Activated gamma-delta T cell treated with Interleukin-2 at 50 U/mL for 16 hours (primary cell): ENCODE measurements around the gene USP38.
"Not testable (repeated sequence)": the region's sequence is repeated elsewhere in the genome, so short reads cannot be mapped to it uniquely, and the experiment has no call there.

Experiments
- DNase-seq: peaks from one replicate; pipeline ENCODE4 v3.0.0-alpha.2; 2020

Gene USP38

DNA sequence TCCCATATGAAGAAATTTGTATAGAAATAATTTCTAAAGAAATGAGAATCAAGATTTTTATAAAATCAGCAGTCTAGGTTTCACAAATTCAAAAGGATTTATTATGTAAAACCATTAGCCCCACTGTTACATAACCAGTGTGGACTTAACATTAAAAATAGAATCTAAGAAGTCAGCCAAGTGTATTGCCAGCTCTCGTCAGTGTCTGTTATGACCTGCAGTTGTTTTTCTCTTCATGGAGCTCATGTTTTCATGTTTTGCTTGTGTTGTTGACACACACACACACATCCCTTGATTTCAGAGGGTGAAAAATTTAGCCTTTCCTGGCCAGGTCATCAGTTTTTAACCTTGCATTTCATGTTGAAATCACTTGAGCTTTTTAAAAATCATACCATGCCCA lies 39.5 kb downstream of the USP38 start:
- no peak for DNase-seq

DNA sequence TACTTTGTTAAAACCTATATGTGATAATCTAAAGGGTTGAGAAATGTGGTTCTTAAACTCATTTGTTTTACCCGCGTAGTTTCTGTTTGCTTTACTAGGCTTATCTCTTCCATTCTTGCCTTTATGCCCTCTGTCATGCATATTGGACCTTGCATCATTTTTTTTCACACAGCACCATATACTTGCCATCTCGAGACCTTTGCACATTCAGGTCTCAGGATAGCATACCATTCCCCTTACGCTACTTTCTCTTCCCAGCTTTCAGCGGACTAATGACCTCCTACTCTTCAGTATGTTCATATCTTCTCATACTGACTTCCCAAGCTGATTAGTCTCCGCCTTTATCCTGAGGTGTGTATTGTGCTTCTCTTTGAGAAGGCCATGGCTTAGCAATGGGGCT lies 40.5 kb downstream of the USP38 start:
- no peak for DNase-seq

GRCh38 chr4:143230683-143231082 lies 46.0 kb downstream of the USP38 start:
- DNase-seq: no peak

DNA sequence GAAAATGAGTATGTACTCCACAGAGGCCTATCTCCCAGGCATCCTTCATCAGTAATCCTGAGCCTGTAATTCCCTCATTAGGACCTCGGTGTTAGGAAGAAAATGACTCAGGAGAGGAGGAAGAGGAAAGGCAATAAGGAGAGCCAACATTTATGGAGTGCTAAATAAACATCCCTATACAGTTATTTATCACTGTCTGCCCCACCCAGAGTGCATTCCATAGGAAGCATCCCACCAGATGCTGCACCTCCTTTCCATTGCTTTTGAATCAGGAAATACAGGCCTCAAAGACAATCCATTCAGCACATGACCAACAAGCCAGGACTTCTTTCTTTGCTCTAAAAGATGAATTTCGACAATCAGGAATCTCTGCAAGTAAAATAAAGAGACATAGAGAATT lies 47.6 kb downstream of the USP38 start:
- DNase-seq: no peak

GRCh38 chr4:143234153-143234552 lies 49.4 kb downstream of the USP38 start:
- no peak for DNase-seq

DNA sequence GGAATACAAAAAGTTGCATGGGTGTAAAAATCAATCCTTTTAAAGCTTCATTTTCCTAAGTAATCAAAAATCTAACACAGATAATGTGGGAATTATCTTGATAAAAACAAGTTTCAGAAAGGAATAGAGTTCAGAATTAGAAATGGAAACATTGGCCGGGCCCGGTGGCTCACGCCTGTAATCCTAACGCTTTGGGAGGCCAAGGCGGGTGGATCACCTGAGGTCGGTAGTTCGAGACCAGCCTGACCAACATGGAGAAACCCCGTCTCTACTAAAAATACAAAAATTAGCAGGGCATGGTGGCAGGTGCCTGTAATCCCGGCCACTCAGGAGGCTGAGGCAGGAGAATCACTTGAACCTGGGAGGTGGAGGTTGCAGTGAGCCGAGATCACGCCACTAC lies 52.5 kb downstream of the USP38 start:
- not testable (repeated sequence) for DNase-seq

GRCh38 chr4:143240939-143241679 lies 56.4 kb downstream of the USP38 start:
- no peak for DNase-seq

GRCh38 chr4:143241892-143242291 lies 57.2 kb downstream of the USP38 start:
- no peak for DNase-seq

- no peak for DNase-seq
These were observed 58.3 kb downstream of the USP38 start for GRCh38 chr4:143243041-143243440.

GRCh38 chr4:143246977-143247376 lies 62.3 kb downstream of the USP38 start:
- DNase-seq: no peak

DNA sequence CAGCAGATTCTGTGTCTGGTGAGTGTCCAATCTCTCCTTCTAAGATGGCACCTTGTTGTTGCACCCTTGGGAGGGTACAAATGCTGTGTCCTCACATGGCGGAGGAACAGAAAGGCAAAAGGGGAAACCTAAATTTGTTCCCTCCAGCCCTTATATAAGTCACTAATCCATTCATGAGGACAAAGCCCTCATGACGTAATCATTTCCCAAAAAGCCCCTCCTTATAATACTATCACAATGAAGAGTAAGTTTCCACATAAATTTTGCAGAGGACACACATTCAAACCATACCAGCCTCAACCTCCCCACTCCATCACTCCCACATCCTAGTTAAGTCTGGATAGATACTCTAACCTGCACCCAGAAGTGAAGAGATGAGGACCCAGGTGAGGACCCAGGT lies 63.1 kb downstream of the USP38 start:
- no peak for DNase-seq

DNA sequence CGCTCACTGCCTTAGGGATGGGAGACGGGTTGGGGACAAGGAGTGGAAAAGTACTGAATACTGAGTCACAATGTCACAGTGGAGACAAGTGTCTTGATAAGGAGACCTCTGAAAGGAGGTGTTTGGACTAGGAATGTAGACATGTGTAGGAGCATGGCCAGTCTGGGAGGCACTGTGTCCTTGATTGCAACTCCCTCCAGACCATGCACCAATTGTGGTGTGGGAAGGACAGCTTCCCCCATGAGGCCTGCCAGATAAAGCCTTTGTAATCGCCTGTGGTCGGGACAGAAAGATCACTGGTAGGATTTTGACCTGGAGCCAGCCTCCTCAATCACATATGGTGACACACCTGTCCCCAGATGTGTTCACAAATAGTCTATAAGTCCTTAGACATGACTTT lies 64.1 kb downstream of the USP38 start:
- DNase-seq: no peak

- DNase-seq: no peak
These were observed 65.9 kb downstream of the USP38 start for GRCh38 chr4:143250617-143251016.

GRCh38 chr4:143251348-143251747 lies 66.6 kb downstream of the USP38 start:
- DNase-seq: no peak

DNA sequence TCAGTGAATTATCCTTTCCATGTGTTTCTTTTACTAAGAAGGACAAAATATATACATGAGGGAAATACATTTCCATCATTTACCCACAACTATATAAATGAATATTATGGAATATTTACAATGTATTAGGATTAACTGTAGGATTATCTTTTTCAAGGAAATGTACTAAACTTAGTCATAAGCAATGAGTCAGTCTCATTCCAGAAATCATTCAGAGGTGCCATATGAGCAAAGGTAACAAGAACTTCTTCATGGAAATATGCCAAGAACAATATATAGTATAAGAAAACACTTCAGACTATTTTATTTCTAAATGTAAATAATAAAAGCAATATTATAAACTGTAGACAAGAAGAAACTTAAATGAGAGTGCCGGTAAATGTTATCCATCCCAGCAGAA lies 67.1 kb downstream of the USP38 start:
- no peak for DNase-seq

DNA sequence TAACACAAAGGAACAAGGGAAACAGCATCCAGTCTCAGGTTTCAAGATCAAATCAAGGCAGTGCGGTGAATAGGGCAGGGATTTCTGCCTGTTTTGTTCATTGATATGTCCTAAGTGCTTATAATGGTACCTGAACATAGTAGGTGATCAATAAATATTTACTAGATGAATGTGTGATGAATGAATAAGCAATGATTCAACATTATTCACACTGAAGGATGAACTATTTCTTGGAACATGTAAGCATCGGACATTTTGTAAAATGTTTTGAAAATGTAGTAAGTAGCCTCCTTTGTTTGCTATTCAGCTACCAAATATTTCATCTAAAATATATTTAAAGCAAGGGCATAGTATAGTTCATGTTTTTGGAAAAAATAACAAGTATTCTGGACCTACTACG lies 67.8 kb downstream of the USP38 start:
- DNase-seq: no peak

- no peak for DNase-seq
These were observed 68.4 kb downstream of the USP38 start for GRCh38 chr4:143253166-143253565.

- no peak for DNase-seq
These were observed 69.9 kb downstream of the USP38 start for GRCh38 chr4:143254491-143255226.

DNA sequence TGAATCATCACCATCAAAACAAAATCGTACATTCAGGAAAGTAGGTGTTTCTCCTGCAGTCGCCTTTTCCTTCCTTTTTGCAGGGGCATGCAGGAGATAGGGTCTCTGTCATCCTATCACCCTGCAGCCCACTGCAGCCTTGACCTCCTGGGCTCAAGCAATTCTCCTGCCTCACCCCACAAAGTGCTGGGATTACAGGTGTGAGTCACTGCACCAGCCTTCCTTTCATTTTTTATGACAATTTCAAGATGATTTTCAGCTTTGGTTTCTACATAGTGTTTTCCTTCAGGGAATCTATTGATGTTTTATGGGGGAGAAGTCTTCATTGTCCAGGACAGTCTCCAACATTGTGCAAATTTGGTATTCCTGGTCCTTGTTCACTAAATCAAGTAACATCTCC lies 71.7 kb downstream of the USP38 start:
- no peak for DNase-seq

DNA sequence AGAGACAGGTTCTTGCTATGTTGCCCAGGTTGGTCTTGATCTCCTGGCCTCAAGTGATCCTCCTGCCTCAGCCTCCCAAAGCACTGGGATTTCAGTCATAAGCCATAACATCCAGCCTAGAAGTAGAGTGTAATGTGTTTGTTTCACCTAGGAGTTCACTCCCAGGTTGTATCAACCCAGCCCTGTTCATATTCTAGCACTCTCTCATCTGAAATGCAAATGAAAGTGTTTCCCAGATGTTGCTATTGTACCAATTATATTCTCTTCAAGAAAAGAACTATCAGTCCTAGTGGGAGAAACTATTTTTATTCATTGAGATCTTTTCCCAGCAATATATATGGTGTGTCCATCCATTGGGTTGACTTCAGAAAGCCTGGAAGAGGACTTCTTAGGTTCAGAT lies 72.6 kb downstream of the USP38 start:
- DNase-seq: no peak

DNA sequence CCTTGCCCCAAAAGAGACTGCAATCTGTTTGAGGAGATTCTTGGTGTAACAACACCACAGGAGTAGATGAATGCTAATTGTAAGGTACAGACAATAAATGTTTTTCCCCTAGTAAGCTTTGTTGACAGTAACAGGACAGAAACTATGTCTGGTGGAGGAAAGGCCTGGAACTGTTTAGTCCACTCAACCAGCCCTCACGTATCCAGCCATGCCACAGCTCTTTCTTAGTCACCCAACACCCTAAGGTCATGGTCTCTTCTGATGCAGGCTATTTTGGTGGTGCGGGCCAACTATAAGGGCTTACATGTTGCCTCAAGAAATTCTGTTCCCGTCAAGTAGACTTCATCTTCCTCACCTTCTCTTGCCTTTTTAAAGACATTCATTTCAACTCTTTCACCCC lies 76.0 kb downstream of the USP38 start:
- DNase-seq: no peak

DNA sequence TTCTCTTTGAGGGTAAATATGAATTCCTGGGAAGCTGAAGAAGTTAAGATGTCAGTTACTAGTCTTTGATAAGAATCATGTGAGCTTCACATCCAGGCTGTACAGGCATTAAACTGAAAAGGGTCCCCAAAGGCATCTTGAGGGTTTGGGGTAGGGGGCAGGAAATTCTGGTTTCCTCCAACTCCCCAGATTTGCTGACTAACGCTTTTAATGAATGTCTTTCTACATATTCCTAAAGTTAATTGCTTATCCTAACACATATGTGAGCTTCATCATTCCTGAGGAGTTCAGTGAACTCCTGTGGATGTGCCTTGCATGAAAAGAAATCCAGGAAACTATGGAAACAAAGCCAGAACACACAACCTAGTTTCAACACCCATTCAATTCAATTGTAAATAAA lies 78.1 kb downstream of the USP38 start:
- no peak for DNase-seq

- not testable (repeated sequence) for DNase-seq
These were observed 83.0 kb downstream of the USP38 start for GRCh38 chr4:143267690-143268089.

DNA sequence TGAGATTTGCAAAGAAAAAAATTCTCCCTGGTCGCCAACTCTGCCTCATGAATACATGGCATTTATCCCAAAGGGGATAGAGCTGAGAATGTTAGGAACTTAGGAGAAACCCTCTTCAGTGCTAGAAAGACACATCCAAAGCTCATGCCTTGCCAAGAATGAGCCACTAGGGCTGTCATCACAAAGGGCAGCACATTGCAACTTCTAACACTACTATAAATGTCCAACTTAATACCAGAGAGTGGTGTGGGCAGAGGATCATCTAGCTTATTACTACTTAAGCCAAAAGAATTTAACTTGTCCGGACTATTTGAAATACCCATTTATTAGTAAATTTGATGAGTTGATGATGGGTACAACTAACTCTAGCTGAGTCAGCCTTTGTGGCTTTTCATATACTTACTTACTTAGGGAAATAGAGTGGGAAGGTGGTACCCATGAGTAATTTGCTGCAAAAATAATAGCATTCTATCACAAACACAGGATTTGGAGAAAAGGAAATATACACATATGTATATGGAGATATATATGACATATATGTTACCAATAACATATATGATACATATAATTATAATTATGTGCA lies 85.6 kb downstream of the USP38 start:
- DNase-seq: no peak
